GM21717 (cell line): ENCODE results near the gene GALNT9.
"Not testable (repeated sequence)": the region's sequence is repeated elsewhere in the genome, so short reads cannot be mapped to it uniquely, and the experiment has no call there.

Experiments used
- ATAC-seq: cut with Tn5 transposase; IDR thresholded peaks from one replicate; pipeline ENCODE4 v1.9.1; 2021; ENCODE audit warnings: mild to moderate bottlenecking, moderate library complexity; ENCODE audit not compliant: unreplicated experiment

The GALNT9 gene

GRCh38 chr12:132150780-132151144 lies 178.6 kb downstream of the GALNT9 start:
- ATAC-seq: no peak

DNA sequence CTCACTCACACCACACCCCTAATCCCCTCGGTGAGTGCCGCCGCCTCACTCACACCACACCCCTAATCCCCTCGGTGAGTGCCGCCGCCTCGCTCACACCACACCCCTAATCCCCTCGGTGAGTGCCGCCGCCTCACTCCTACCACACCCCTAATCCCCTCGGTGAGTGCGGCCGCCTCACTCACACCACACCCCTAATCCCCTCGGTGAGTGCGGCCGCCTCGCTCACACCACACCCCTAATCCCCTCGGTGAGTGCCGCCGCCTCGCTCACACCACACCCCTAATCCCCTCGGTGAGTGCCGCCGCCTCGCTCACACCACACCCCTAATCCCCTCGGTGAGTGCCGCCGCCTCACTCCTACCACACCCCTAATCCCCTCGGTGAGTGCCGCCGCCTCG lies 179.9 kb downstream of the GALNT9 start:
- not testable (repeated sequence) for ATAC-seq

GRCh38 chr12:132148368-132149045 lies 180.9 kb downstream of the GALNT9 start:
- ATAC-seq: no peak

GRCh38 chr12:132147423-132148367 lies 181.7 kb downstream of the GALNT9 start:
- no peak for ATAC-seq

- no peak for ATAC-seq
Measured at GRCh38 chr12:132146772-132147422, 182.5 kb downstream of the GALNT9 start.
